Pancreas (tissue), 10 donors: ENCODE data around the gene HTR1B. TPM values are rescaled to one million over a fixed set of nuclear protein-coding genes. Genes with fewer than 3 reads are reported as not detected.
A peak's percentile ranks its signal among the peaks of the same experiment; 100 is the strongest.

ENCODE experiments used
- ATAC-seq, 4 donors: fragments of 200-7000 bp; cut with Tn5 transposase; one replicate each; pipeline versions ENCODE4 v1.8.0 to v1.9.1; 2020; ENCODE audit warnings: mild to moderate bottlenecking in 4 of 4, moderate library complexity in 4 of 4
- DNase-seq, 6 donors: peaks; one replicate each; pipeline ENCODE4 v3.0.0-alpha.2; 2020
- FAIRE-seq: peaks from 2 replicates; lab custom pipeline; 2012; peaks lifted over from hg19 to GRCh38; lab: Jason Lieb, UNC
- H3K27ac ChIP-seq, 4 donors: fragments of 200-600 bp; sonication (generic); 1 replicate in 3 of 4; 2 replicates in 1 of 4; pipeline versions ENCODE4 v1.5.0 to v1.8.0; 2020
- H3K27me3 ChIP-seq, 4 donors: fragments of 200-600 bp; one replicate each; pipeline ENCODE4 v1.8.0; 2021
- H3K36me3 ChIP-seq, 3 donors: fragments of 200-600 bp; sonication (generic) in 1 of 3; one replicate each; pipeline versions ENCODE4 v1.5.0 to v1.8.0; 2020 to 2021
- H3K4me1 ChIP-seq, 3 donors: fragments of 200-600 bp; one replicate each; pipeline ENCODE4 v1.8.0; 2021
- H3K4me3 ChIP-seq, 4 donors: fragments of 200-600 bp; sonication (generic) in 2 of 4; one replicate each; pipeline versions ENCODE4 v1.5.0 to v1.8.0; 2020 to 2021
- H3K9me3 ChIP-seq, 4 donors: fragments of 200-600 bp; one replicate each; pipeline ENCODE4 v1.8.0; 2021
- WGBS, 2 donors: extraction: QIAGEN DNeasy Blood & Tissue Kit; methylation state at CpG; one replicate each; pipeline ENCODE4 v1.1.7; 2013; 5-methylcytosine and 5-hydroxymethylcytosine counted together
- intact Hi-C, 3 donors: fragments of 100-400 bp; cut with DNase I; formaldehyde crosslinking; loops; one replicate each; pipeline versions ENCODE4 v1.11.1 to v1.14.2; 2022
- polyA plus RNA-seq, 2 donors: library from polyadenylated mRNA; stranded (reverse); fragments of 200-250 nt; gene quantifications; one replicate each; pipeline ENCODE4 v1.2.3, GENCODE V29; 2013
- total RNA-seq, 6 donors: library from RNA; stranded (reverse); fragmentation: NEBNext Ultra II Directional in 4 of 6; extraction: Animal tissue kit (Norgen Biotek cat#: 25700) in 4 of 6; gene quantifications; one replicate each; pipeline versions ENCODE4 v1.2.1 to v1.2.4, GENCODE V29; 2021 to 2023
- TF ChIP-seq, protein P1 (sequence below), 4 donors: fragments of 200-600 bp; sonication (generic) in 3 of 4; IDR thresholded peaks; one replicate each; pipeline versions ENCODE4 v1.5.0 to v1.8.0; 2021; ENCODE audit warnings: antibody characterized with exemption in 4 of 4
- donor health status: healthy with polysubstance abuse.
- donor health status: DM: no; HTN: no; CAD: no; lungs with moderate emphysema.
- donor health status: DM: no; HTN: no; CAD: no.
- donor health status: control.
- donor health status: control.
- donor health status: Bipolar disorder and iron deficiency.
- donor health status: DM: yes; HTN: yes; CAD: no.
- donor health status: DM: no; HTN: no; CAD: no.
- donor health status: DM: no; HTN: no; CAD: no.
- donor health status: DM: yes; HTN: yes; CAD: no.

HTR1B gene
- total and polyA plus RNA-seq, 8 donors: 0.05 to 0.16 (median 0.10) TPM; not detected in 4

DNA sequence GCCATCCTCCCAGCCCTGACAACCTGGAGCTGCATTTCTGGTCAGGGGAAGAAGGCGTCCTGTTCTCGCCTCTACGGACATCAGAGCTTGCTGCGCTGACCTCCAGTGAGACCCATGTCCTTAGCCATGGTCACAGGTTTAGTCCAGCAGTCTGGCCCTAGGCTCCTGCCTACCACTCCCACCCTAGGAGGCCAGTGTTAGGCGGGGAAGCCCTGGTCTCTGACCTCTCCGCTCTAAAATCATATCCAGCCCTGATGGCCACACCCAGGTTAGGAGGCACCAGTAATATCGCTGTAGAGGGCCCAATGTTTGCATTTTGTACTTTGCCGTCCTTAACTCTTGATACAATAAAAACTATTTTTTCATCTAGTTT, 1.2 kb upstream of the HTR1B start:
- H3K4me3 ChIP-seq: peak overlapping the region in 2 of 4 donors; percentile 25 to 51
- WGBS, 2 donors: 13 to 15% methylated on average over 8 of the region's 8 CpGs
- no peak for ATAC-seq
- no peak overlapping the region for H3K27ac ChIP-seq
- no peaks in the 10 kb centered on the region for H3K36me3 ChIP-seq
- H3K4me1 ChIP-seq: peaks cover 0 to 13% (median 6%) of the 10 kb centered on the region in 3 donors
- intact Hi-C loops: no loop called here
- no peak for DNase-seq
- FAIRE-seq: no peak
- TF ChIP-seq, protein P1, sequence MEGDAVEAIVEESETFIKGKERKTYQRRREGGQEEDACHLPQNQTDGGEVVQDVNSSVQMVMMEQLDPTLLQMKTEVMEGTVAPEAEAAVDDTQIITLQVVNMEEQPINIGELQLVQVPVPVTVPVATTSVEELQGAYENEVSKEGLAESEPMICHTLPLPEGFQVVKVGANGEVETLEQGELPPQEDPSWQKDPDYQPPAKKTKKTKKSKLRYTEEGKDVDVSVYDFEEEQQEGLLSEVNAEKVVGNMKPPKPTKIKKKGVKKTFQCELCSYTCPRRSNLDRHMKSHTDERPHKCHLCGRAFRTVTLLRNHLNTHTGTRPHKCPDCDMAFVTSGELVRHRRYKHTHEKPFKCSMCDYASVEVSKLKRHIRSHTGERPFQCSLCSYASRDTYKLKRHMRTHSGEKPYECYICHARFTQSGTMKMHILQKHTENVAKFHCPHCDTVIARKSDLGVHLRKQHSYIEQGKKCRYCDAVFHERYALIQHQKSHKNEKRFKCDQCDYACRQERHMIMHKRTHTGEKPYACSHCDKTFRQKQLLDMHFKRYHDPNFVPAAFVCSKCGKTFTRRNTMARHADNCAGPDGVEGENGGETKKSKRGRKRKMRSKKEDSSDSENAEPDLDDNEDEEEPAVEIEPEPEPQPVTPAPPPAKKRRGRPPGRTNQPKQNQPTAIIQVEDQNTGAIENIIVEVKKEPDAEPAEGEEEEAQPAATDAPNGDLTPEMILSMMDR (IDR thresholded peaks at IDR 0.05): no peak
- no peaks in the 10 kb centered on the region for H3K9me3 ChIP-seq
- H3K27me3 ChIP-seq: peaks cover 0 to 32% (median 2%) of the 10 kb centered on the region in 4 donors

DNA sequence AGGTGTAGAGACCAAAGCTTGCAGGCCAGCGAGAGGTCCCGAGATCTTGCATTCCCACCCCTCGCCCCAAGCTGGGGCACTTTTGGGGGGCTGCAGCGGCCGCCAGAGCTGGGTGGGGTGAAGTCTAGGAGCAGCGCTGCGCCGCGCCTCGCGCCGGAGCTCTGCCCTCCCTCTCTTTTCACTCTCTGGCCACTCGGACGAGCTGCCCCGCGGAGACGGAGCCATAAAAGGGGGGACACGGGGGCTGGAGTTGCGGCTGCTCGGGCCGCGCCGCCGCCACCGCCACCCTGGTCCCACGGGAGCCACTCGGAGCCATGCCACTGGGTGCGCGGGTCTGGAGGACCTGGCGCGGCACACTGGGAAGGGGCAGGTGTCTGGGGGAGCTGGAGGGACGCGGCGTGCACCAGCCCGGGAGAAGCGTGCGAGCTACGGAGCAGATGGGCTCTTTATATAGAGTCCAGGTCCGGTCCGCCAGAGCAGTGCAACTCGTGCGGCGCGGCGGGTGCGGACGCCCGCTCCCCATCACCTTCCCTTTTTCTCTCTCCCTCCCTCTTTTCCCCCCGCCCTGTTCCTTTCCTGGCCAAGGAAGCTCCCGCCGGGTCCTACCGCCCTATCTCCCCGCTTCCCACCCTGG, 687 bp upstream of the HTR1B start:
- DNase-seq: peak in 2 of 6 donors; percentile 62 to 63
- intact Hi-C loops: no loop called here

DNA sequence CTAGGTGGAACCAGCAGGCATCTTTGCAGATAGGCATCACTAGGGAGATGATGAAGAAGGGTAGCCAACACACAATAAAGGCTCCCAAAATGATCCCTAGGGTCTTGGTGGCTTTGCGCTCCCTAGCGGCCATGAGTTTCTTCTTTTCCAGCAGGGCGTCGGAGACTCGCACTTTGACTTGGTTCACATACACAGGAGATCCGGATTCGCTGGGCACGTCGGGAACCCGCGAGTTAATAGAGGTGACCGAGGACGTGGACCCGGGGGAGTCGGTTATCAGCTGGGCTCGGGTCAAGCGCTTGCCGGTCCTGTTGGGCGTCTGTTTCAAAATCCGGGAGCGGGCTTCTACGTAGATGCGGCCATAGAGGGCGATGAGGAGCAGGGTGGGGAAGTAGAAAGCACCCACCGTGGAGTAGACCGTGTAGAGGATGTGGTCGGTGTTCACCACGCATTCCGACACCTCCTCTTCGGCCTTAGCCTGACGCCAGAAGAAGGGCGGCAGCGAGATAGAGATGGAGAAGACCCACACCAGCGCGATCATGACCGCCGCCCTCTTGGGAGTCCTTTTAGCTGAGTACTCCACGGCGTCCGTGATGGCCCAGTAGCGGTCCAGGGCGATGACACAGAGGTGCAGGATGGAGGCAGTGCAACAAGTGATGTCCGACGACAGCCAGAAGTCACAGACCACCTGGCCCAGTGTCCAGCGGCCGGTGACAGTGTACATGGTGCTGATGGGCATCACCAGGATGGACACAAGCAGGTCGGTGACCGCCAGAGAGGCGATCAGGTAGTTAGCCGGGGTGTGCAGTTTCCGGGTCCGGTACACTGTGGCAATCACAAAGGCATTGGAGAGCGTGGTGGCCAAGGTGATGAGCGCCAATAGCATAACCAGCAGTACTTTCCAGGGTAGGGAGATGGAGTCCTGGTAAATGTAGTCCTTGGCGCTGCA, 658 bp downstream of the HTR1B start:
- TF ChIP-seq, protein P1 (IDR thresholded peaks at IDR 0.05): no peak
- no peak overlapping the region for H3K27ac ChIP-seq
- intact Hi-C loops: no loop called here
- no peaks in the 10 kb centered on the region for H3K36me3 ChIP-seq
- DNase-seq (peak in 2 of 6 donors; percentile 12 to 65), ATAC-seq (no peak), FAIRE-seq (no peak)
- H3K27me3 ChIP-seq: peaks cover 0 to 32% (median 2%) of the 10 kb centered on the region in 4 donors
- H3K4me1 ChIP-seq: peaks cover 0 to 13% (median 6%) of the 10 kb centered on the region in 3 donors
- no peaks in the 10 kb centered on the region for H3K9me3 ChIP-seq
- peak overlapping the region in 3 of 4 donors; percentile 25 to 51 (median 26) for H3K4me3 ChIP-seq
- 4 to 6% methylated on average over 54 to 55 of the region's 55 CpGs for WGBS, 2 donors

More for the DNA sequence above, 687 bp upstream of the HTR1B start:
- H3K4me1 ChIP-seq: peaks cover 0 to 13% (median 6%) of the 10 kb centered on the region in 3 donors
- WGBS, 2 donors: 0 to 2% methylated on average over 42 to 53 of the region's 53 CpGs
- peaks cover 0 to 32% (median 2%) of the 10 kb centered on the region in 4 donors for H3K27me3 ChIP-seq
- no peak for FAIRE-seq
- TF ChIP-seq, protein P1 (IDR thresholded peaks at IDR 0.05): no peak
- ATAC-seq: peak in 2 of 4 donors; percentile 3 to 4
- H3K27ac ChIP-seq: no peak overlapping the region
- H3K9me3 ChIP-seq: no peaks in the 10 kb centered on the region
- H3K4me3 ChIP-seq: peak overlapping the region; percentile 12 to 51 (median 26)
- no peaks in the 10 kb centered on the region for H3K36me3 ChIP-seq

- WGBS, 2 donors: 62 to 63% methylated on average over 8 of the region's 8 CpGs
- no peak for ATAC-seq
- H3K9me3 ChIP-seq: no peaks in the 10 kb centered on the region
- DNase-seq: no peak
- H3K36me3 ChIP-seq: no peaks in the 10 kb centered on the region
- H3K27ac ChIP-seq: no peak overlapping the region
- FAIRE-seq: no peak
- H3K27me3 ChIP-seq: peaks cover 0 to 32% (median 2%) of the 10 kb centered on the region in 4 donors
- peaks cover 0 to 13% (median 6%) of the 10 kb centered on the region in 3 donors for H3K4me1 ChIP-seq
- intact Hi-C loops: no loop called here
- TF ChIP-seq, protein P1 (IDR thresholded peaks at IDR 0.05): no peak
- no peak overlapping the region for H3K4me3 ChIP-seq
Measured at GRCh38 chr6:77461796-77462195, 1.5 kb downstream of the HTR1B start.
